Stomach smooth muscle (tissue), 2 donors: ENCODE results near the gene TRMT6.

ENCODE experiments used
- H3K27ac ChIP-seq: one replicate; pipeline ENCODE4 v1.7.0; 2013; ENCODE audit warnings: mild to moderate bottlenecking, low read length, inconsistent platforms
- H3K27me3 ChIP-seq, 2 donors: one replicate each; pipeline ENCODE4 v1.7.0; 2013; ENCODE audit warnings: low read length in 2 of 2; ENCODE audit not compliant: insufficient read depth in 2 of 2, control insufficient read depth in 1 of 2
- H3K36me3 ChIP-seq, 2 donors: one replicate each; pipeline ENCODE4 v1.7.0; 2013; ENCODE audit warnings: low read length in 2 of 2; ENCODE audit not compliant: control insufficient read depth in 2 of 2, insufficient read depth in 2 of 2
- H3K4me1 ChIP-seq: one replicate; pipeline ENCODE4 v1.7.0; 2013; ENCODE audit warnings: low read length; ENCODE audit not compliant: control insufficient read depth, insufficient read depth
- H3K4me3 ChIP-seq, 2 donors: one replicate each; pipeline ENCODE4 v1.7.0; 2013; ENCODE audit warnings: low read length in 2 of 2
- H3K9ac ChIP-seq, 2 donors: one replicate each; pipeline ENCODE4 v1.7.0; 2013; ENCODE audit warnings: low read length in 2 of 2, mild to moderate bottlenecking in 1 of 2
- H3K9me3 ChIP-seq, 2 donors: one replicate each; pipeline ENCODE4 v1.7.0; 2013; ENCODE audit warnings: low read length in 2 of 2; ENCODE audit not compliant: control insufficient read depth in 2 of 2
- donor health status: healthy.
- donor health status: Pancreatic carcinoma.

Gene TRMT6

GRCh38 chr20:5967469-5967868 is 17.1 kb upstream of the TRMT6 start:
- H3K4me3 ChIP-seq = no peak overlapping the region
- peaks cover 0 to 3% of the 10 kb centered on the region in 2 donors for H3K36me3 ChIP-seq
- H3K9ac ChIP-seq = no peak overlapping the region
- no peaks in the 10 kb centered on the region for H3K4me1 ChIP-seq
- H3K27me3 ChIP-seq = no peaks in the 10 kb centered on the region
- H3K9me3 ChIP-seq = no peaks in the 10 kb centered on the region
- H3K27ac ChIP-seq = no peak overlapping the region

- peak overlapping the region; percentile 83 to 91 for H3K9ac ChIP-seq
- H3K36me3 ChIP-seq = peaks cover 11 to 13% of the 10 kb centered on the region in 2 donors
- H3K4me3 ChIP-seq = peak overlapping the region; percentile 96 to 98
- no peaks in the 10 kb centered on the region for H3K9me3 ChIP-seq
- H3K27me3 ChIP-seq = no peaks in the 10 kb centered on the region
- H3K4me1 ChIP-seq = peaks cover 12% of the 10 kb centered on the region
- peak overlapping the region; percentile 53 for H3K27ac ChIP-seq
These were observed 426 bp downstream of the TRMT6 start for GRCh38 chr20:5949943-5950270.

- Histone ChIP-seq H3K27me3 (no peaks in the 10 kb centered on the region), H3K4me3 (no peak overlapping the region), H3K4me1 (peaks cover 12% of the 10 kb centered on the region), H3K27ac (no peak overlapping the region), H3K9ac (no peak overlapping the region), H3K9me3 (no peaks in the 10 kb centered on the region), H3K36me3 (peaks cover 20 to 26% of the 10 kb centered on the region in 2 donors)
These were observed 3.1 kb downstream of the TRMT6 start for GRCh38 chr20:5947276-5947675.

GRCh38 chr20:5945963-5946362 is 4.4 kb downstream of the TRMT6 start:
- Histone ChIP-seq H3K36me3 (peaks cover 32 to 36% of the 10 kb centered on the region in 2 donors), H3K4me3 (no peak overlapping the region), H3K9me3 (no peaks in the 10 kb centered on the region), H3K27me3 (no peaks in the 10 kb centered on the region), H3K27ac (no peak overlapping the region), H3K9ac (no peak overlapping the region), H3K4me1 (peaks cover 10% of the 10 kb centered on the region)

GRCh38 chr20:5938456-5939029 is 11.8 kb downstream of the TRMT6 start:
- Histone ChIP-seq H3K9ac (no peak overlapping the region), H3K36me3 (peaks cover 33 to 36% of the 10 kb centered on the region in 2 donors), H3K27me3 (peaks cover 0 to 2% of the 10 kb centered on the region in 2 donors), H3K27ac (no peak overlapping the region), H3K9me3 (no peaks in the 10 kb centered on the region), H3K4me1 (no peaks in the 10 kb centered on the region), H3K4me3 (no peak overlapping the region)

- H3K27me3 ChIP-seq = peaks cover 0 to 2% of the 10 kb centered on the region in 2 donors
- no peak overlapping the region for H3K9ac ChIP-seq
- H3K9me3 ChIP-seq = no peaks in the 10 kb centered on the region
- no peak overlapping the region for H3K27ac ChIP-seq
- H3K36me3 ChIP-seq = peaks cover 13 to 18% of the 10 kb centered on the region in 2 donors
- H3K4me3 ChIP-seq = no peak overlapping the region
- H3K4me1 ChIP-seq = no peaks in the 10 kb centered on the region
These were observed 14.1 kb downstream of the TRMT6 start for GRCh38 chr20:5936238-5936637.

GRCh38 chr20:5935384-5935783 is 14.9 kb downstream of the TRMT6 start:
- H3K9ac ChIP-seq = no peak overlapping the region

GRCh38 chr20:5933802-5934436 is 16.4 kb downstream of the TRMT6 start:
- Histone ChIP-seq H3K36me3 (no peaks in the 10 kb centered on the region), H3K27me3 (peaks cover 0 to 5% of the 10 kb centered on the region in 2 donors), H3K9me3 (no peaks in the 10 kb centered on the region), H3K27ac (no peak overlapping the region), H3K4me1 (no peaks in the 10 kb centered on the region), H3K9ac (peak overlapping the region in 1 of 2 donors; percentile 42), H3K4me3 (no peak overlapping the region)

More at GRCh38 chr20:5935384-5935783, 14.9 kb downstream of the TRMT6 start:
- peaks cover 0 to 2% of the 10 kb centered on the region in 2 donors for H3K27me3 ChIP-seq
- H3K27ac ChIP-seq = no peak overlapping the region
- H3K9me3 ChIP-seq = no peaks in the 10 kb centered on the region
- no peak overlapping the region for H3K4me3 ChIP-seq
- H3K36me3 ChIP-seq = peaks cover 9 to 10% of the 10 kb centered on the region in 2 donors
- H3K4me1 ChIP-seq = no peaks in the 10 kb centered on the region

GRCh38 chr20:5932796-5933195 is 17.5 kb downstream of the TRMT6 start:
- H3K36me3 ChIP-seq = no peaks in the 10 kb centered on the region
- H3K27ac ChIP-seq = no peak overlapping the region
- no peak overlapping the region for H3K4me3 ChIP-seq
- no peak overlapping the region for H3K9ac ChIP-seq
- peaks cover 0 to 7% of the 10 kb centered on the region in 2 donors for H3K27me3 ChIP-seq
- no peaks in the 10 kb centered on the region for H3K4me1 ChIP-seq
- H3K9me3 ChIP-seq = no peaks in the 10 kb centered on the region

- H3K9me3 ChIP-seq = no peaks in the 10 kb centered on the region
- peaks cover 0 to 7% of the 10 kb centered on the region in 2 donors for H3K27me3 ChIP-seq
These were observed 18.9 kb downstream of the TRMT6 start for GRCh38 chr20:5931411-5931810.

More at GRCh38 chr20:5931411-5931810, 18.9 kb downstream of the TRMT6 start:
- H3K4me1 ChIP-seq = no peaks in the 10 kb centered on the region
- H3K36me3 ChIP-seq = no peaks in the 10 kb centered on the region
- H3K4me3 ChIP-seq = no peak overlapping the region
- no peak overlapping the region for H3K9ac ChIP-seq
- no peak overlapping the region for H3K27ac ChIP-seq
